K562 (cell line): Measurements from ENCODE around the gene SIKE1.

Experiments used
- CHD1 ChIP-seq: fragments of 200-600 bp; sonication (generic); IDR thresholded peaks from one replicate; pipeline ENCODE4 v1.6.1; 2012; ENCODE audit warnings: mild to moderate bottlenecking, moderate library complexity, low read length, inconsistent platforms
- CTCF ChIP-seq, 3 experiments: IDR thresholded peaks in 2 of 3; conservative IDR thresholded peaks in 1 of 3; 2 replicates each; pipeline ENCODE4 v1.5.1; 2011 to 2012; ENCODE audit warnings: low read length in 3 of 3, mild to moderate bottlenecking in 3 of 3, control low read depth in 2 of 3, improper control_type of control experiment in 1 of 3, inconsistent platforms in 1 of 3, low read depth in 1 of 3, mixed read lengths in 1 of 3, moderate library complexity in 1 of 3; ENCODE audit not compliant: insufficient read depth in 2 of 3
- DPF2 ChIP-seq: fragments of 450-650 bp; IDR thresholded peaks from 2 replicates; pipeline ENCODE4 v1.6.1; 2016
- HDAC2 ChIP-seq: fragments of 450-650 bp; IDR thresholded peaks from 2 replicates; pipeline ENCODE4 v1.6.1; 2016; ENCODE audit warnings: mild to moderate bottlenecking
- KAT7 ChIP-seq: sonication (generic); formaldehyde crosslinking; IDR thresholded peaks from 2 replicates; pipeline ENCODE4 v1.8.0; 2022; ENCODE audit warnings: missing genetic modification reagents, mild to moderate bottlenecking, borderline replicate concordance
- MAZ ChIP-seq, 2 experiments: fragments of 450-650 bp in 1 of 2; sonication (generic) in 1 of 2; formaldehyde crosslinking; IDR thresholded peaks in 1 of 2; conservative IDR thresholded peaks in 1 of 2; 2 replicates each; pipeline versions ENCODE4 v1.4.0 to v1.5.0; 2020; ENCODE audit warnings: mild to moderate bottlenecking in 1 of 2, missing genetic modification reagents in 1 of 2
- TAL1 ChIP-seq: fragments of 450-650 bp; IDR thresholded peaks from 2 replicates; pipeline ENCODE4 v1.6.1; 2016; ENCODE audit warnings: mild to moderate bottlenecking
- TF ChIP-seq, protein P1 (sequence below): sonication (generic); formaldehyde crosslinking; IDR thresholded peaks from 2 replicates; pipeline ENCODE4 v1.5.0; 2020; ENCODE audit warnings: missing genetic modification reagents

DNA sequence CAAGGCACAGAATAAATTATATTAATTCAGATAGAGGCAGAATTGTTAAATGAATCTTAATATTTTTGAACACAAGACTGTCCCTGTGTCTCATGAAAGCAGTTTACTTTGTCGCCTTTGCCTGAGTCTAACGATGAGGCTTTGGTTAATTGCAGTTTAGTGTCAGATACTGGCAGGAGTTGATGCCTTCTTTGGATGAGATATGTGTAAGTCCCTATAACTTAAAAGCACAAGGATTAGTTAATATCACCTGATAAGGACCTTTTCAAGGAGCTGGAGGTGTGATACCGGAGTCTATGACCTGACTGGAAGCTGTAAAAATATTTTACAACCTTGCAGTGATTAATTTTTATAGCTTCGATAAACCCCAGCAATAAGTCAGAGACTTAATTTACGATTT is 2.0 kb upstream of the SIKE1 start:
- TF ChIP-seq CHD1 (no peak), MAZ (CRISPR knock-in tag; conservative IDR thresholded peaks at IDR 0.05 in 1 of 2, IDR thresholded peaks at IDR 0.05 in 1 of 2) (no peak), TAL1 (no peak), CTCF (IDR thresholded peaks at IDR 0.05 in 2 of 3, conservative IDR thresholded peaks at IDR 0.05 in 1 of 3; ENCODE audit: insufficient read depth in 2 of 3, low read depth in 1 of 3, low read length in 3 of 3) (no peak), HDAC2 (no peak), DPF2 (no peak), KAT7 (CRISPR knock-in tag) (no peak)
- TF ChIP-seq, protein P1, sequence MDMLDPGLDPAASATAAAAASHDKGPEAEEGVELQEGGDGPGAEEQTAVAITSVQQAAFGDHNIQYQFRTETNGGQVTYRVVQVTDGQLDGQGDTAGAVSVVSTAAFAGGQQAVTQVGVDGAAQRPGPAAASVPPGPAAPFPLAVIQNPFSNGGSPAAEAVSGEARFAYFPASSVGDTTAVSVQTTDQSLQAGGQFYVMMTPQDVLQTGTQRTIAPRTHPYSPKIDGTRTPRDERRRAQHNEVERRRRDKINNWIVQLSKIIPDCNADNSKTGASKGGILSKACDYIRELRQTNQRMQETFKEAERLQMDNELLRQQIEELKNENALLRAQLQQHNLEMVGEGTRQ (CRISPR knock-in tag), result no peak
